Neutrophil (primary cell): Measurements from ENCODE around the gene CFDP1.

ENCODE experiments used
- H3K27ac ChIP-seq: fragments of 200-600 bp; sonication (generic); 2 replicates; pipeline ENCODE4 v1.5.1; 2016; ENCODE audit warnings: mild to moderate bottlenecking, moderate library complexity
- H3K27me3 ChIP-seq: fragments of 200-600 bp; sonication (generic); 2 replicates; pipeline ENCODE4 v1.6.0; 2016; ENCODE audit warnings: mild to moderate bottlenecking
- H3K36me3 ChIP-seq: fragments of 200-600 bp; sonication (generic); 2 replicates; pipeline ENCODE4 v1.5.1; 2017
- H3K4me1 ChIP-seq, 2 experiments: fragments of 200-600 bp in 1 of 2; sonication (generic) in 1 of 2; 1 replicate in 1 of 2; 2 replicates in 1 of 2; pipeline versions ENCODE4 v1.5.1 to v1.6.1; 2013 to 2016; ENCODE audit warnings: low read depth in 1 of 2, low read length in 1 of 2, mild to moderate bottlenecking in 1 of 2, moderate library complexity in 1 of 2; ENCODE audit not compliant: control insufficient read depth in 1 of 2, insufficient read depth in 1 of 2
- H3K4me3 ChIP-seq, 2 experiments: fragments of 200-600 bp in 1 of 2; sonication (generic) in 1 of 2; 1 replicate in 1 of 2; 2 replicates in 1 of 2; pipeline ENCODE4 v1.5.1; 2013 to 2016; ENCODE audit warnings: low read depth in 1 of 2, low read length in 1 of 2, mild to moderate bottlenecking in 1 of 2, moderate library complexity in 1 of 2
- H3K9me3 ChIP-seq: fragments of 200-600 bp; sonication (generic); 2 replicates; pipeline ENCODE4 v1.5.1; 2016
- CTCF ChIP-seq: fragments of 200-600 bp; sonication (generic); IDR thresholded peaks from 2 replicates; pipeline ENCODE4 v1.5.1; 2016; ENCODE audit warnings: antibody characterized with exemption

CFDP1 gene

GRCh38 chr16:75319513-75320411 lies 113.5 kb downstream of the CFDP1 start:
- Histone ChIP-seq H3K27me3 (no peaks in the 10 kb centered on the region), H3K36me3 (no peaks in the 10 kb centered on the region), H3K4me3 (no peak overlapping the region), H3K9me3 (no peaks in the 10 kb centered on the region), H3K4me1 (no peaks in the 10 kb centered on the region), H3K27ac (no peak overlapping the region)
- no peak for TF ChIP-seq CTCF

DNA sequence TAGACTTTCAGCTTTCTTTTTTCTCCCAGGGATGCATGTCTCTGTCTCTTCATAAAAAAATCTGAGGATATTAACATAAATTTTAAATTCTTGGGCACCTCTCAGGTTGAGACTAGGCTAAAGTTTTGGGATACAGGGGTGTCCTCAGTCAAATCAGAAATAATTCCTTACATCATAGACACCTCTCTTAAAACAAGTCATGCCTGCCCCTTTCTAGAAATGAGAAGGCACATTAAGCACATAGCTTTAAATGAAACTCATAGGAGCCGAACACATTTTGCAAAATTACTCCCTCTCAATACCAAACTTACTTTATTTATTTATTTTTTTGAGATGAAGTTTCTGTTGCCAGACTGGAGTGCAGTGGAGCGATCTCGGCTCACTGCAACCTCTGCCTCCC lies 114.6 kb downstream of the CFDP1 start:
- H3K27me3 ChIP-seq: no peaks in the 10 kb centered on the region
- no peak overlapping the region for H3K27ac ChIP-seq
- no peaks in the 10 kb centered on the region for H3K4me1 ChIP-seq
- no peaks in the 10 kb centered on the region for H3K36me3 ChIP-seq
- TF ChIP-seq CTCF: no peak
- no peak overlapping the region for H3K4me3 ChIP-seq
- H3K9me3 ChIP-seq: no peaks in the 10 kb centered on the region

GRCh38 chr16:75317532-75317931 lies 115.8 kb downstream of the CFDP1 start:
- no peak overlapping the region for H3K4me3 ChIP-seq
- no peak for TF ChIP-seq CTCF
- H3K36me3 ChIP-seq: no peaks in the 10 kb centered on the region
- H3K9me3 ChIP-seq: no peaks in the 10 kb centered on the region
- H3K4me1 ChIP-seq: no peaks in the 10 kb centered on the region
- no peak overlapping the region for H3K27ac ChIP-seq
- no peaks in the 10 kb centered on the region for H3K27me3 ChIP-seq

GRCh38 chr16:75317101-75317522 lies 116.2 kb downstream of the CFDP1 start:
- no peak for TF ChIP-seq CTCF
- Histone ChIP-seq H3K27me3 (no peaks in the 10 kb centered on the region), H3K4me3 (no peak overlapping the region), H3K9me3 (no peaks in the 10 kb centered on the region), H3K27ac (no peak overlapping the region), H3K36me3 (no peaks in the 10 kb centered on the region), H3K4me1 (no peaks in the 10 kb centered on the region)

- Histone ChIP-seq H3K9me3 (no peaks in the 10 kb centered on the region), H3K27ac (no peak overlapping the region), H3K36me3 (no peaks in the 10 kb centered on the region), H3K4me3 (no peak overlapping the region), H3K4me1 (no peaks in the 10 kb centered on the region), H3K27me3 (no peaks in the 10 kb centered on the region)
- TF ChIP-seq CTCF: no peak
Observed at GRCh38 chr16:75315539-75316306, 117.6 kb downstream of the CFDP1 start.
